CD4-positive, CD25-positive, alpha-beta regulatory T cell (primary cell): ENCODE results near the gene GATM. TPM values are rescaled to one million over a fixed set of nuclear protein-coding genes. Genes with fewer than 3 reads are reported as not detected.
"Not testable (repeated sequence)": the region's sequence is repeated elsewhere in the genome, so short reads cannot be mapped to it uniquely, and the experiment has no call there.

ENCODE experiments used
- ATAC-seq, 2 donors: fragments of 150-1000 bp; cut with Tn5 transposase; one replicate each; pipeline ENCODE4 v1.10.0; 2021; ENCODE audit warnings: low read depth in 2 of 2, moderate number of reproducible peaks in 2 of 2, moderate library complexity in 1 of 2
- DNase-seq, 3 donors: peaks; one replicate each; pipeline versions ENCODE4 v3.0.0 to v3.0.0-alpha.2; 2012 to 2022; ENCODE audit warnings: mixed read lengths in 1 of 3
- H3K27ac ChIP-seq: one replicate; pipeline ENCODE4 v1.7.0; 2013; ENCODE audit warnings: mild to moderate bottlenecking, low read length; ENCODE audit not compliant: insufficient read depth, poor library complexity, severe bottlenecking
- H3K27me3 ChIP-seq: one replicate; pipeline ENCODE4 v1.7.0; 2013; ENCODE audit warnings: low read length; ENCODE audit not compliant: control insufficient read depth, insufficient read depth
- H3K36me3 ChIP-seq: one replicate; pipeline ENCODE4 v1.7.0; 2013; ENCODE audit warnings: mild to moderate bottlenecking, low read length, moderate library complexity; ENCODE audit not compliant: control insufficient read depth, insufficient read depth
- H3K4me1 ChIP-seq: 2 replicates; pipeline ENCODE4 v1.7.0; 2013; ENCODE audit warnings: mild to moderate bottlenecking, low read length; ENCODE audit not compliant: insufficient read depth, control insufficient read depth, poor library complexity, severe bottlenecking
- H3K4me3 ChIP-seq: one replicate; pipeline ENCODE4 v1.7.0; 2013; ENCODE audit warnings: low read depth, mild to moderate bottlenecking, low read length, moderate library complexity
- H3K9me3 ChIP-seq, 2 experiments: 1 replicate in 1 of 2; 2 replicates in 1 of 2; pipeline ENCODE4 v1.7.0; 2013; ENCODE audit warnings: low read length in 2 of 2, mild to moderate bottlenecking in 1 of 2, moderate library complexity in 1 of 2; ENCODE audit not compliant: control insufficient read depth in 2 of 2
- H3K27ac Mint-ChIP-seq, 3 donors: one replicate each; pipeline ENCODE4 v1.8.0; 2020 to 2022; ENCODE audit warnings: mild to moderate bottlenecking in 3 of 3, mixed read lengths in 3 of 3, moderate library complexity in 2 of 3
- H3K27me3 Mint-ChIP-seq: one replicate; pipeline ENCODE4 v1.8.0; 2022; ENCODE audit warnings: mild to moderate bottlenecking, mixed read lengths
- H3K36me3 Mint-ChIP-seq: one replicate; pipeline ENCODE4 v1.8.0; 2020; ENCODE audit warnings: mixed read lengths
- H3K4me1 Mint-ChIP-seq, 4 donors: one replicate each; pipeline ENCODE4 v1.8.0; 2020 to 2022; ENCODE audit warnings: mixed read lengths in 4 of 4, mild to moderate bottlenecking in 1 of 4
- H3K4me3 Mint-ChIP-seq, 4 donors: one replicate each; pipeline ENCODE4 v1.8.0; 2020 to 2022; ENCODE audit warnings: mild to moderate bottlenecking in 4 of 4, mixed read lengths in 4 of 4, moderate library complexity in 3 of 4
- H3K9me3 Mint-ChIP-seq, 7 donors: one replicate each; pipeline ENCODE4 v1.8.0; 2020 to 2022; ENCODE audit warnings: mixed read lengths in 7 of 7, mild to moderate bottlenecking in 3 of 7, moderate library complexity in 2 of 7
- polyA plus RNA-seq, 4 donors: library from polyadenylated mRNA; unstranded; fragments of 300-500 nt; fragmentation: Illumina TruSeq; gene quantifications; one replicate each; pipeline ENCODE4 v1.2.3, GENCODE V29; 2021
- total RNA-seq: library from RNA; stranded (reverse); gene quantifications from one replicate; pipeline ENCODE4 v1.2.3, GENCODE V29; 2022

Gene GATM
- total and polyA plus RNA-seq, 5 donors from 2014 or later, result 0.16 to 1.0 (median 0.86) TPM

- no peaks in the 10 kb centered on the region for H3K4me1 ChIP-seq
- H3K4me3 Mint-ChIP-seq, result no peak overlapping the region
- no peaks in the 10 kb centered on the region for H3K9me3 ChIP-seq
- H3K4me1 Mint-ChIP-seq, result no peaks in the 10 kb centered on the region
- DNase-seq (peak in 1 of 3 donors; percentile 7), ATAC-seq (no peak)
- no peak overlapping the region for H3K4me3 ChIP-seq
- H3K36me3 ChIP-seq, result no peaks in the 10 kb centered on the region
- peaks cover 0 to 3% (median 0%) of the 10 kb centered on the region in 7 donors for H3K9me3 Mint-ChIP-seq
- peak overlapping the region in 1 of 3 donors; percentile 43 for H3K27ac Mint-ChIP-seq
- no peak overlapping the region for H3K27ac ChIP-seq
- H3K36me3 Mint-ChIP-seq, result peaks cover 3% of the 10 kb centered on the region
- H3K27me3 Mint-ChIP-seq, result peaks cover 9% of the 10 kb centered on the region
- H3K27me3 ChIP-seq, result no peaks in the 10 kb centered on the region
These were observed 63.4 kb downstream of the GATM start for GRCh38 chr15:45314960-45315359.

GRCh38 chr15:45314117-45314516 is 64.2 kb downstream of the GATM start:
- not testable (repeated sequence) for H3K27ac Mint-ChIP-seq, H3K36me3 ChIP-seq, H3K27me3 Mint-ChIP-seq, H3K9me3 Mint-ChIP-seq, H3K4me1 Mint-ChIP-seq, H3K4me3 Mint-ChIP-seq, H3K9me3 ChIP-seq, DNase-seq, ATAC-seq, H3K27ac ChIP-seq, H3K4me3 ChIP-seq, H3K4me1 ChIP-seq, H3K27me3 ChIP-seq, H3K36me3 Mint-ChIP-seq

Other genes starting within 250 kb of the GATM start
- not detected for gene DUOXA1, start 248.7 kb downstream of the GATM start, total RNA-seq
- gene DUOXA1, start 248.7 kb downstream of the GATM start, polyA plus RNA-seq, result not detected
- gene DUOX1, start 248.6 kb downstream of the GATM start, total RNA-seq, result not detected
- 1 to 10 TPM in 3 of 4 donors, under 1 TPM in 1; 0.72 to 1.6 (median 1.2) TPM for gene DUOX1, start 248.6 kb downstream of the GATM start, polyA plus RNA-seq
- 3.3 TPM for gene SHF, start 190.6 kb downstream of the GATM start, total RNA-seq
- gene SHF, start 190.6 kb downstream of the GATM start, polyA plus RNA-seq, result 1 to 10 TPM in 2 of 4 donors, under 1 TPM in 2; 0.87 to 2.2 (median 1.3) TPM
- gene SLC28A2, start 126.3 kb downstream of the GATM start, total RNA-seq, result not detected
- gene SLC28A2, start 126.3 kb downstream of the GATM start, polyA plus RNA-seq, result not detected
- 0.94 TPM for gene SLC30A4, start 144.2 kb upstream of the GATM start, total RNA-seq
- under 1 TPM; 0.19 to 0.52 (median 0.36) TPM for gene SLC30A4, start 144.2 kb upstream of the GATM start, polyA plus RNA-seq
- 66.3 TPM for gene BLOC1S6, start 208.8 kb upstream of the GATM start, total RNA-seq
- 10 to 100 TPM; 37.9 to 53.1 (median 46.3) TPM for gene BLOC1S6, start 208.8 kb upstream of the GATM start, polyA plus RNA-seq